Upper lobe of left lung (tissue), 6 donors: ENCODE results near the gene KCNIP1. TPM values are rescaled to one million over a fixed set of nuclear protein-coding genes. Genes with fewer than 3 reads are reported as not detected.
A peak's percentile ranks its signal among the peaks of the same experiment; 100 is the strongest.

Experiments
- ATAC-seq, 2 donors: fragments of 200-7000 bp; cut with Tn5 transposase; one replicate each; pipeline ENCODE4 v1.9.1; 2022; ENCODE audit warnings: mild to moderate bottlenecking in 2 of 2, moderate library complexity in 2 of 2; ENCODE audit not compliant: low FRiP score in 2 of 2
- DNase-seq, 2 donors: peaks; one replicate each; pipeline ENCODE4 v3.0.0-alpha.2; 2019 to 2020
- H3K27ac ChIP-seq, 4 donors: fragments of 200-600 bp; sonication (generic); one replicate each; pipeline ENCODE4 v1.5.1; 2016 to 2019
- H3K27me3 ChIP-seq, 4 donors: fragments of 200-600 bp; sonication (generic); one replicate each; pipeline ENCODE4 v1.5.1; 2017 to 2019
- H3K36me3 ChIP-seq, 4 donors: fragments of 200-600 bp; sonication (generic); one replicate each; pipeline ENCODE4 v1.5.1; 2016 to 2019
- H3K4me1 ChIP-seq, 4 donors: fragments of 200-600 bp; sonication (generic); one replicate each; pipeline ENCODE4 v1.5.1; 2018 to 2019
- H3K4me3 ChIP-seq, 4 donors: fragments of 200-600 bp; sonication (generic); one replicate each; pipeline ENCODE4 v1.5.1; 2017 to 2019; ENCODE audit warnings: mild to moderate bottlenecking in 2 of 4, moderate library complexity in 1 of 4
- H3K9me3 ChIP-seq, 4 donors: fragments of 200-600 bp; sonication (generic); one replicate each; pipeline ENCODE4 v1.5.1; 2018 to 2019
- EP300 ChIP-seq, 4 donors: sonication (generic); formaldehyde crosslinking; IDR thresholded peaks; one replicate each; pipeline ENCODE4 v1.5.1; 2017; ENCODE audit warnings: antibody characterized with exemption in 4 of 4, control low read depth in 2 of 4
- POLR2A ChIP-seq, 4 donors: fragments of 450-650 bp; IDR thresholded peaks; one replicate each; pipeline ENCODE4 v1.5.1; 2016 to 2017; ENCODE audit warnings: antibody characterized with exemption in 4 of 4, mild to moderate bottlenecking in 2 of 4
- POLR2AphosphoS5 ChIP-seq, 2 donors: sonication (generic); formaldehyde crosslinking; IDR thresholded peaks; one replicate each; pipeline ENCODE4 v1.5.1; 2017; ENCODE audit warnings: antibody characterized with exemption in 2 of 2
- WGBS, 2 donors: methylation state at CpG; one replicate each; pipeline ENCODE4 v1.1.5; 2017 to 2018; 5-methylcytosine and 5-hydroxymethylcytosine counted together
- total RNA-seq, 6 donors: library from RNA; depleted of rRNA in 4 of 6; stranded (reverse); fragments of >200 nt in 4 of 6; gene quantifications; one replicate each; pipeline versions ENCODE4 v1.1.0 to v1.2.1, GENCODE V29; 2016 to 2021
- TF ChIP-seq, protein P1 (sequence below), 6 experiments: fragments of 450-650 bp in 4 of 6; fragments of 200-600 bp in 2 of 6; sonication (generic) in 2 of 6; IDR thresholded peaks; one replicate each; pipeline ENCODE4 v1.5.1; 2016 to 2019; ENCODE audit warnings: antibody characterized with exemption in 6 of 6
- donor health status: DM: no; HTN: no; CAD: no; lungs with moderate emphysema.
- donor health status: DM: no; HTN: yes; CAD: no; lungs with severe emphysema.

Gene KCNIP1
- total RNA-seq, 6 donors from 2014 or later = 1.9 to 3.3 (median 2.9) TPM; not detected in 1

DNA sequence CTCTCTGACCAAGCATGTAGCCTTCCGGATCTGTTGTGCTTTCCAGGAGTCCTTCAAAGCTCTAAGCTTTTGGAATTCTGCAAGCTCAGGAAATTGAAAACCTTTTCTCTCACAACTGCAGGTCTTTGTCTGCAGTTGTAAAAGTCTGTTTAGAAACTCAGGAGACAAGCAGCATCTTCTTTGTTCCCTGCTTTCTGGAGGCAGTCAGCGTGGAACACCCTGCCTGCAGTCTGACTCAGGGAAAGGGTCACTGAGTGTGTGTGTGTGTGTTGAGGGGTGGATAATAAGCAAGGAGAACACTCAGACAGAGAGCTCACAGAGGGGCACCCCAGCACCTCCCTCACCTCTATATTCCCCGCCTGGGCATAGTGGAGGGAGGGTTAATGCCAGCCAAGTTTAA lies 29.1 kb downstream of the KCNIP1 start:
- ATAC-seq (no peak), DNase-seq (no peak)
- no peaks in the 10 kb centered on the region for H3K36me3 ChIP-seq
- H3K4me3 ChIP-seq = no peak overlapping the region
- no peak overlapping the region for H3K27ac ChIP-seq
- WGBS, 2 donors = 82 to 95% methylated on average over 3 of the region's 3 CpGs
- no peaks in the 10 kb centered on the region for H3K4me1 ChIP-seq
- no peaks in the 10 kb centered on the region for H3K27me3 ChIP-seq
- TF ChIP-seq, protein P1, sequence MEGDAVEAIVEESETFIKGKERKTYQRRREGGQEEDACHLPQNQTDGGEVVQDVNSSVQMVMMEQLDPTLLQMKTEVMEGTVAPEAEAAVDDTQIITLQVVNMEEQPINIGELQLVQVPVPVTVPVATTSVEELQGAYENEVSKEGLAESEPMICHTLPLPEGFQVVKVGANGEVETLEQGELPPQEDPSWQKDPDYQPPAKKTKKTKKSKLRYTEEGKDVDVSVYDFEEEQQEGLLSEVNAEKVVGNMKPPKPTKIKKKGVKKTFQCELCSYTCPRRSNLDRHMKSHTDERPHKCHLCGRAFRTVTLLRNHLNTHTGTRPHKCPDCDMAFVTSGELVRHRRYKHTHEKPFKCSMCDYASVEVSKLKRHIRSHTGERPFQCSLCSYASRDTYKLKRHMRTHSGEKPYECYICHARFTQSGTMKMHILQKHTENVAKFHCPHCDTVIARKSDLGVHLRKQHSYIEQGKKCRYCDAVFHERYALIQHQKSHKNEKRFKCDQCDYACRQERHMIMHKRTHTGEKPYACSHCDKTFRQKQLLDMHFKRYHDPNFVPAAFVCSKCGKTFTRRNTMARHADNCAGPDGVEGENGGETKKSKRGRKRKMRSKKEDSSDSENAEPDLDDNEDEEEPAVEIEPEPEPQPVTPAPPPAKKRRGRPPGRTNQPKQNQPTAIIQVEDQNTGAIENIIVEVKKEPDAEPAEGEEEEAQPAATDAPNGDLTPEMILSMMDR (IDR thresholded peaks at IDR 0.05) = no peak
- TF ChIP-seq POLR2A (IDR thresholded peaks at IDR 0.05) (no peak), EP300 (IDR thresholded peaks at IDR 0.05) (no peak), POLR2AphosphoS5 (IDR thresholded peaks at IDR 0.05) (no peak)
- no peaks in the 10 kb centered on the region for H3K9me3 ChIP-seq

DNA sequence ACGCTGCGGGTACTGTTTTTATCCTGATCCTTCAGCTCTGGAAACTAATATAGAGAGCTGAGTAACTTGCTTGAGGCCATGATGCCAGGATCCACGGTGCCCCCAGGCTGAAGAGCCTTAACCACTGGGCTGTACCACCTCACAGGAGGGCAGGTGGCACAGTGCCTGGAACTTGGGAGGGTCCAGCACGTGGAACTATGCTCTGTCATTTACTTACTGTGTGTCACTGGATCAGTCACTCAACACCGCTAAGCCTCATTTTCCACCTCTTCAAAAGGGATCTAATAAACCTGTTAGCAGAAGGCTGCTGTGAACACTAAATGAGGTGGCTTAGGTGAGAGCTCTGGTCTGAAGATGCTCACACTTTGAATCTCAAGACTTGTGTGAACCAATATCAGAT lies 29.6 kb downstream of the KCNIP1 start:
- no peak for TF ChIP-seq POLR2A (IDR thresholded peaks at IDR 0.05)
- TF ChIP-seq EP300 (IDR thresholded peaks at IDR 0.05) = no peak
- TF ChIP-seq POLR2AphosphoS5 (IDR thresholded peaks at IDR 0.05) = no peak
- TF ChIP-seq, protein P1 (IDR thresholded peaks at IDR 0.05) = no peak
- H3K4me3 ChIP-seq = no peak overlapping the region
- no peak for DNase-seq
- no peak overlapping the region for H3K27ac ChIP-seq
- no peaks in the 10 kb centered on the region for H3K36me3 ChIP-seq
- 73 to 74% methylated on average over 5 of the region's 5 CpGs for WGBS, 2 donors
- ATAC-seq = no peak
- no peaks in the 10 kb centered on the region for H3K9me3 ChIP-seq
- H3K27me3 ChIP-seq = no peaks in the 10 kb centered on the region
- H3K4me1 ChIP-seq = peaks cover 0 to 4% (median 0%) of the 10 kb centered on the region in 4 donors

DNA sequence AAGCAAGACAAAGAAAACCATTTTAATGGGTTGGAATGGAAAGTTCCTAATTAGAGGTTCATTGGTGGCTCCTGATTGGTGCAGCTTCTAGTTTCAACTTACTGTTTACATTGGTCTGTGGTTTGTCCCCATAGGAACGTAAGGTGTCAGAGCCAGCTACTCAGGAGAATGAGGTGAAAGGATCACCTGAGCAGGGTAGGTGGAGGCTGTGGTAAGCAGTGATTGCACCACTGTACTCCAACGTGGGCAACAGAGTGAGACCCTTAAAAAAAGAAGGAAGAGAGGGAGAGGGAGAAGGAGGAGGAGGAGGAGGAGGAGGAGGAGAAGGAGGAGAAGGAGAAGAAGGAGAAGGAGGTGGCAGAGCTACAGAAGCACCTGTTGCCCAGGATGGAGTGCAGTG lies 30.4 kb downstream of the KCNIP1 start:
- WGBS, 2 donors = 18 to 37% methylated on average over 2 of the region's 2 CpGs
- Histone ChIP-seq H3K36me3 (no peaks in the 10 kb centered on the region), H3K9me3 (no peaks in the 10 kb centered on the region), H3K27ac (no peak overlapping the region), H3K4me1 (peaks cover 0 to 4% (median 0%) of the 10 kb centered on the region in 4 donors), H3K27me3 (no peaks in the 10 kb centered on the region), H3K4me3 (no peak overlapping the region)
- DNase-seq = no peak
- no peak for ATAC-seq
- TF ChIP-seq POLR2A (IDR thresholded peaks at IDR 0.05) (no peak), EP300 (IDR thresholded peaks at IDR 0.05) (no peak), POLR2AphosphoS5 (IDR thresholded peaks at IDR 0.05) (no peak)
- TF ChIP-seq, protein P1 (IDR thresholded peaks at IDR 0.05) = no peak

DNA sequence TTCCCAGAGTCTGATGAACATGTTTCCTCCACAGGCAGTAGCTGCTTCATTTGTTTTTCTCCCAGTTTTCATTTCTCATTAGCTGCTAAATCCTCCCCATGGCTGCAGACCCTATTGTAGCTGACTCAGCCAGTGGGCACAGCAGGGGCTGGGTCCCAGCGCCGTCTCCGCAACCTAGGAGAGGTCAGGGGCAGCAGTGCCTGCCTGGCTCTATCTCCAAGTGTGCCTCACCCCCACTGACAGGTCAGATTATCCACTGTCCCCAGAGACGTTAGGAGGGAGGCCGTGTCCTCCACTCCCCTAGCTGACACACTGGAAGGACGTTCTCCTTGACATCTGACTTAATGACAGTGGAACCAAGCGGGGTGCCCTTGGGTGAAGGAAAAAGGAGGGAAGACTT lies 31.1 kb downstream of the KCNIP1 start:
- Histone ChIP-seq H3K27me3 (no peaks in the 10 kb centered on the region), H3K36me3 (no peaks in the 10 kb centered on the region), H3K4me3 (no peak overlapping the region), H3K4me1 (peaks cover 0 to 4% (median 0%) of the 10 kb centered on the region in 4 donors), H3K27ac (no peak overlapping the region), H3K9me3 (no peaks in the 10 kb centered on the region)
- TF ChIP-seq, protein P1 (IDR thresholded peaks at IDR 0.05) = no peak
- TF ChIP-seq EP300 (IDR thresholded peaks at IDR 0.05) (no peak), POLR2AphosphoS5 (IDR thresholded peaks at IDR 0.05) (no peak), POLR2A (IDR thresholded peaks at IDR 0.05) (no peak)
- 86 to 91% methylated on average over 7 of the region's 7 CpGs for WGBS, 2 donors
- ATAC-seq = no peak
- peak in 1 of 2 donors; percentile 43 for DNase-seq

DNA sequence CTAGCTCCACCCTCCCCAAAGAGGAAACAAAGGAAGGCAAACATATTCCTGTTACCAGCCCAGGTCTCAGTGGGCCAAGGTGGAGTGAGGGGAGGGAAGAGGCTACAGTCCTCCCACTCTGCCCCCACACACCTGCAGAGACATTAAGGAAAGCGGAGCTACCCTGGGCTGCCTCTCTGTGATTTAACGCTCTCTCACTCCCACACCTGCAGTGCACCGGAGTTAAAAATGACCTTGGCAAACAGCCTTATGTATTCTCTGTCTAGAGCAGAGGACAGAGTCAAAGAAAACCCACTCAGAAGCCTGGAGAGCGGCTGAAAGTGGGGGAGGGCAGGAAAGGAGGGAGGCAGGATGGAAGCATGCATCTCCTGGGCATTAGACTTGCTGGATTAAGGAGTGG lies 32.7 kb downstream of the KCNIP1 start:
- ATAC-seq = no peak
- WGBS, 2 donors = 60 to 80% methylated on average over 4 of the region's 4 CpGs
- H3K9me3 ChIP-seq = no peaks in the 10 kb centered on the region
- no peak overlapping the region for H3K27ac ChIP-seq
- TF ChIP-seq POLR2AphosphoS5 (IDR thresholded peaks at IDR 0.05) = no peak
- no peak for TF ChIP-seq EP300 (IDR thresholded peaks at IDR 0.05)
- no peak for TF ChIP-seq POLR2A (IDR thresholded peaks at IDR 0.05)
- TF ChIP-seq, protein P1 (IDR thresholded peaks at IDR 0.05) = no peak
- no peak for DNase-seq
- peaks cover 0 to 4% (median 0%) of the 10 kb centered on the region in 4 donors for H3K4me1 ChIP-seq
- H3K4me3 ChIP-seq = no peak overlapping the region
- no peaks in the 10 kb centered on the region for H3K27me3 ChIP-seq
- H3K36me3 ChIP-seq = no peaks in the 10 kb centered on the region
